Neutrophil (primary cell): ENCODE results near the gene ALKBH4.
"Not testable (repeated sequence)": the region's sequence is repeated elsewhere in the genome, so short reads cannot be mapped to it uniquely, and the experiment has no call there.

ENCODE experiments used
- H3K27ac ChIP-seq: fragments of 200-600 bp; sonication (generic); 2 replicates; pipeline ENCODE4 v1.5.1; 2016; ENCODE audit warnings: mild to moderate bottlenecking, moderate library complexity
- H3K27me3 ChIP-seq: fragments of 200-600 bp; sonication (generic); 2 replicates; pipeline ENCODE4 v1.6.0; 2016; ENCODE audit warnings: mild to moderate bottlenecking
- H3K36me3 ChIP-seq: fragments of 200-600 bp; sonication (generic); 2 replicates; pipeline ENCODE4 v1.5.1; 2017
- H3K4me1 ChIP-seq, 2 experiments: fragments of 200-600 bp in 1 of 2; sonication (generic) in 1 of 2; 1 replicate in 1 of 2; 2 replicates in 1 of 2; pipeline versions ENCODE4 v1.5.1 to v1.6.1; 2013 to 2016; ENCODE audit warnings: low read depth in 1 of 2, low read length in 1 of 2, mild to moderate bottlenecking in 1 of 2, moderate library complexity in 1 of 2; ENCODE audit not compliant: control insufficient read depth in 1 of 2, insufficient read depth in 1 of 2
- H3K4me3 ChIP-seq, 2 experiments: fragments of 200-600 bp in 1 of 2; sonication (generic) in 1 of 2; 1 replicate in 1 of 2; 2 replicates in 1 of 2; pipeline ENCODE4 v1.5.1; 2013 to 2016; ENCODE audit warnings: low read depth in 1 of 2, low read length in 1 of 2, mild to moderate bottlenecking in 1 of 2, moderate library complexity in 1 of 2
- H3K9me3 ChIP-seq: fragments of 200-600 bp; sonication (generic); 2 replicates; pipeline ENCODE4 v1.5.1; 2016
- CTCF ChIP-seq: fragments of 200-600 bp; sonication (generic); IDR thresholded peaks from 2 replicates; pipeline ENCODE4 v1.5.1; 2016; ENCODE audit warnings: antibody characterized with exemption

The ALKBH4 gene

GRCh38 chr7:102410918-102411317 lies 53.7 kb downstream of the ALKBH4 start:
- Histone ChIP-seq H3K4me1 (peaks cover 29 to 36% of the 10 kb centered on the region in 2 experiments), H3K27ac (no peak overlapping the region), H3K9me3 (no peaks in the 10 kb centered on the region), H3K27me3 (no peaks in the 10 kb centered on the region), H3K36me3 (peaks cover 69% of the 10 kb centered on the region), H3K4me3 (no peak overlapping the region)
- no peak for TF ChIP-seq CTCF

GRCh38 chr7:102410123-102410522 lies 54.5 kb downstream of the ALKBH4 start:
- H3K4me1 ChIP-seq: peaks cover 21 to 28% of the 10 kb centered on the region in 2 experiments
- H3K27me3 ChIP-seq: no peaks in the 10 kb centered on the region
- no peak for TF ChIP-seq CTCF
- no peak overlapping the region for H3K4me3 ChIP-seq
- H3K36me3 ChIP-seq: peaks cover 77% of the 10 kb centered on the region
- H3K9me3 ChIP-seq: no peaks in the 10 kb centered on the region
- H3K27ac ChIP-seq: peak overlapping the region; percentile 19

- Histone ChIP-seq H3K9me3 (no peaks in the 10 kb centered on the region), H3K27me3 (no peaks in the 10 kb centered on the region), H3K36me3 (peaks cover 80% of the 10 kb centered on the region), H3K4me3 (no peak overlapping the region), H3K27ac (no peak overlapping the region), H3K4me1 (peaks cover 18 to 28% of the 10 kb centered on the region in 2 experiments)
- no peak for TF ChIP-seq CTCF
Observed at GRCh38 chr7:102409340-102409739, 55.3 kb downstream of the ALKBH4 start.

DNA sequence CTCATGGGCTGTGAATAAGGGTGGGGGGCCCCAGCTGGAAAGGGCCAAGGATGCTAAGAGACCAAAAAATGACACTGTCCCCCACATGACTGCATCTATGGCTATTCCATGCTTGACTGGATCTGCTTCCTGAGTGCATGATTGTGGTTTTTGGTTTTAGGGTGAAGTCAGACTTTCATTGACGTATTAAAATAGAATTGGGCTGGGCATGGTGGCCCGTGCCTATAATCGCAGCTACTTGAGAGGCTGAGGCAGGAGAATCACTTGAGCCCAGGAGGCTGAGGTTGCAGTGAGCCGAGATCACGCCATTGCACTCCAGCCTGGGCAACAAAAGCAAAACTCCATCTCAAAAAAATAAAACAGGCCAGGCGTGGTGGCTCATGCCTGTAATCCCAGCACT lies 56.1 kb downstream of the ALKBH4 start:
- H3K4me3 ChIP-seq, H3K9me3 ChIP-seq, H3K27me3 ChIP-seq, H3K27ac ChIP-seq: not testable (repeated sequence)
- Histone ChIP-seq H3K4me1 (peaks cover 26 to 29% of the 10 kb centered on the region in 2 experiments), H3K36me3 (peaks cover 87% of the 10 kb centered on the region)

GRCh38 chr7:102407910-102408309 lies 56.8 kb downstream of the ALKBH4 start:
- H3K4me3 ChIP-seq: no peak overlapping the region
- H3K27ac ChIP-seq: no peak overlapping the region
- no peaks in the 10 kb centered on the region for H3K9me3 ChIP-seq
- no peaks in the 10 kb centered on the region for H3K27me3 ChIP-seq
- H3K36me3 ChIP-seq: peaks cover 89% of the 10 kb centered on the region
- H3K4me1 ChIP-seq: peaks cover 24 to 29% of the 10 kb centered on the region in 2 experiments
- no peak for TF ChIP-seq CTCF
